Mucosa of descending colon (tissue), 3 donors: ENCODE data around the gene IPO7. TPM values are rescaled to one million over a fixed set of nuclear protein-coding genes. Genes with fewer than 3 reads are reported as not detected.
A peak's percentile ranks its signal among the peaks of the same experiment; 100 is the strongest.
"Not testable (repeated sequence)": the region's sequence is repeated elsewhere in the genome, so short reads cannot be mapped to it uniquely, and the experiment has no call there.

Experiments used
- ATAC-seq: fragments of 200-7000 bp; cut with Tn5 transposase; one replicate; pipeline ENCODE4 v1.9.1; 2020; ENCODE audit warnings: mild to moderate bottlenecking, moderate library complexity
- DNase-seq, 3 donors: peaks; one replicate each; pipeline ENCODE4 v3.0.0-alpha.2; 2020
- H3K36me3 ChIP-seq: fragments of 200-600 bp; one replicate; pipeline ENCODE4 v1.8.0; 2021; ENCODE audit warnings: low read depth, mild to moderate bottlenecking
- H3K4me1 ChIP-seq: fragments of 200-600 bp; one replicate; pipeline ENCODE4 v1.8.0; 2021; ENCODE audit warnings: low read depth, mild to moderate bottlenecking
- H3K4me3 ChIP-seq: fragments of 200-600 bp; one replicate; pipeline ENCODE4 v1.8.0; 2021; ENCODE audit warnings: mild to moderate bottlenecking
- H3K9me3 ChIP-seq: fragments of 200-600 bp; one replicate; pipeline ENCODE4 v1.8.0; 2021; ENCODE audit warnings: mild to moderate bottlenecking
- CTCF ChIP-seq: fragments of 200-600 bp; IDR thresholded peaks from one replicate; pipeline ENCODE4 v1.8.0; 2022; ENCODE audit warnings: antibody characterized with exemption, mild to moderate bottlenecking
- intact Hi-C, 2 donors: fragments of 100-400 bp; cut with DNase I in 1 of 2; cut with micrococcal nuclease in 1 of 2; formaldehyde crosslinking; loops; one replicate each; pipeline versions ENCODE4 v1.11.0 to v1.11.1; 2022; cut with DNase I, micrococcal nuclease
- long read RNA-seq, 2 donors: library from polyadenylated mRNA; unstranded; transcript quantifications; one replicate each; pipeline ENCODE4 v2.0.0, GENCODE V29; 2019 to 2021
- total RNA-seq, 3 donors: library from RNA; stranded (reverse); fragmentation: NEBNext Ultra II Directional in 2 of 3; extraction: Animal tissue kit (Norgen Biotek cat#: 25700) in 2 of 3; gene quantifications; one replicate each; pipeline versions ENCODE4 v1.2.1 to v1.2.4, GENCODE V29; 2021 to 2023
- donor health status: DM: no; HTN: no; CAD: no; lungs with moderate emphysema.
- donor health status: DM: no; HTN: no; CAD: no.
- donor health status: DM: no; HTN: yes; CAD: no.

IPO7 gene
- 100 to 1,000 TPM in 1 of 3 donors, 10 to 100 TPM in 2; 68.8 to 141 (median 69.9) TPM for total RNA-seq
- long read RNA-seq, donor 1, full-length matches to known transcripts = 2 of 19 reads
- long read RNA-seq, donor 1, partial matches to known transcripts = 8 of 19 reads
- long read RNA-seq, donor 1, other reads (novel, unspliced or antisense) = 9 of 19 reads
- long read RNA-seq, donor 2, partial matches to known transcripts = 2 of 4 reads
- long read RNA-seq, donor 2, other reads (novel, unspliced or antisense) = 2 of 4 reads

GRCh38 chr11:9384535-9385326, at the start of gene IPO7:
Gene IPO7, plus strand, starts transcription at chr11:9384652. Its CDS starts 112 bp downstream, at chr11:9384764.
- H3K4me3 ChIP-seq = peak within 1 kb of the TSS; percentile 63
- H3K4me1 ChIP-seq = peaks cover 14% of the 10 kb centered on the region
- no peaks in the 10 kb centered on the region for H3K36me3 ChIP-seq
- H3K9me3 ChIP-seq = no peaks in the 10 kb centered on the region
- peak; percentile 26 for TF ChIP-seq CTCF
- DNase-seq (peak; percentile 92 to 94 (median 93)), ATAC-seq (peak; percentile 97)
- intact Hi-C loops = loop anchor here in 1 of 2 donors (10.0 kb wide), 1 partner anchor 70 kb away; the partner anchor contains the start of gene TMEM41B

GRCh38 chr11:9341638-9342178, 42.7 kb upstream of the IPO7 start:
- Histone ChIP-seq H3K36me3 (no peaks in the 10 kb centered on the region), H3K9me3 (no peaks in the 10 kb centered on the region), H3K4me1 (no peaks in the 10 kb centered on the region), H3K4me3 (no peak overlapping the region)
- ATAC-seq (no peak), DNase-seq (no peak)
- intact Hi-C loops = no loop called here
- no peak for TF ChIP-seq CTCF

GRCh38 chr11:9344061-9344680, 40.3 kb upstream of the IPO7 start:
- DNase-seq = no peak
- Histone ChIP-seq H3K36me3 (no peaks in the 10 kb centered on the region), H3K9me3 (no peaks in the 10 kb centered on the region), H3K4me3 (no peak overlapping the region), H3K4me1 (no peaks in the 10 kb centered on the region)
- ATAC-seq = no peak
- TF ChIP-seq CTCF = no peak
- intact Hi-C loops = no loop called here

GRCh38 chr11:9347100-9347499, 37.4 kb upstream of the IPO7 start:
- intact Hi-C loops = no loop called here
- Histone ChIP-seq H3K36me3 (no peaks in the 10 kb centered on the region), H3K9me3 (no peaks in the 10 kb centered on the region), H3K4me3 (no peak overlapping the region), H3K4me1 (no peaks in the 10 kb centered on the region)
- no peak for DNase-seq
- ATAC-seq = no peak
- no peak for TF ChIP-seq CTCF

GRCh38 chr11:9347779-9348178, 36.7 kb upstream of the IPO7 start:
- H3K4me3 ChIP-seq, H3K9me3 ChIP-seq, H3K4me1 ChIP-seq, H3K36me3 ChIP-seq, intact Hi-C loops, DNase-seq, ATAC-seq: not testable (repeated sequence)
